Measurements from ENCODE around the gene SP1. TPM values are rescaled to one million over a fixed set of nuclear protein-coding genes. Genes with fewer than 3 reads are reported as not detected.
"Not testable (repeated sequence)": the region's sequence is repeated elsewhere in the genome, so short reads cannot be mapped to it uniquely, and the experiment has no call there.

The SP1 gene
- total RNA-seq, 1 experiment from 2014 or later: 78.4 TPM

GRCh38 chr12:53399896-53400295 lies 19.9 kb downstream of the SP1 start:
- no peak for TF ChIP-seq EZH2 (IDR thresholded peaks at IDR 0.05; ENCODE audit: borderline replicate concordance, low read depth, low read length, poor library complexity, severe bottlenecking)
- TF ChIP-seq CTCF (conservative IDR thresholded peaks at IDR 0.05; ENCODE audit: low read depth, low read length): no peak
- intact Hi-C loops (cut with micrococcal nuclease; ENCODE audit: unreplicated experiment): no loop called here
- ChIA-PET POLR2A (ENCODE audit: low non-redundant PET) (no interaction called here), CTCF (no interaction called here)
- no peaks in the 10 kb centered on the region for H3K27me3 ChIP-seq (replicated peaks; ENCODE audit: insufficient read depth, low read depth, low read length, poor library complexity)
- DNase-seq (ENCODE audit: low spot score): no peak
- BruUV-seq (replicated peaks): no TSS peak
- H3K36me3 ChIP-seq (ENCODE audit: insufficient read depth, low read length, poor library complexity, severe bottlenecking): peaks cover 7% of the 10 kb centered on the region
- H3K9me3 ChIP-seq (ENCODE audit: low read depth, low read length, poor library complexity, severe bottlenecking): no peaks in the 10 kb centered on the region
- H3K4me1 ChIP-seq (ENCODE audit: insufficient read depth, low read length, poor library complexity, severe bottlenecking): no peaks in the 10 kb centered on the region
- H3K27ac ChIP-seq (ENCODE audit: low read depth, low read length, poor library complexity, severe bottlenecking): no peak overlapping the region
- no peak overlapping the region for H3K4me3 ChIP-seq (ENCODE audit: low read depth, low read length, poor library complexity, severe bottlenecking)

- H3K4me1 ChIP-seq (ENCODE audit: insufficient read depth, low read length, poor library complexity, severe bottlenecking); H3K9me3 ChIP-seq (ENCODE audit: low read depth, low read length, poor library complexity, severe bottlenecking); BruUV-seq (replicated peaks); CTCF ChIA-PET; H3K27ac ChIP-seq (ENCODE audit: low read depth, low read length, poor library complexity, severe bottlenecking); H3K4me3 ChIP-seq (ENCODE audit: low read depth, low read length, poor library complexity, severe bottlenecking); intact Hi-C loops (cut with micrococcal nuclease; ENCODE audit: unreplicated experiment); H3K27me3 ChIP-seq (replicated peaks; ENCODE audit: insufficient read depth, low read depth, low read length, poor library complexity); DNase-seq (ENCODE audit: low spot score): not testable (repeated sequence)
- H3K36me3 ChIP-seq (ENCODE audit: insufficient read depth, low read length, poor library complexity, severe bottlenecking): peaks cover 18% of the 10 kb centered on the region
- POLR2A ChIA-PET (ENCODE audit: low non-redundant PET): interaction anchor here (0.6 kb wide), 1 partner anchor 11 kb away, joined by 6 read pairs; no protein-coding TSS in a partner anchor
Measured at GRCh38 chr12:53402351-53402750, 22.4 kb downstream of the SP1 start.

- POLR2A ChIA-PET (ENCODE audit: low non-redundant PET): interaction anchor here (0.6 to 0.7 kb wide), 2 partner anchors 11 to 23 kb away, joined by 6 to 8 read pairs; no protein-coding TSS in a partner anchor
Measured at GRCh38 chr12:53402871-53403270, 22.9 kb downstream of the SP1 start.

More at GRCh38 chr12:53402871-53403270, 22.9 kb downstream of the SP1 start:
- no peak for DNase-seq (ENCODE audit: low spot score)
- CTCF ChIA-PET: no interaction called here
- Histone ChIP-seq H3K36me3 (ENCODE audit: insufficient read depth, low read length, poor library complexity, severe bottlenecking) (peaks cover 18% of the 10 kb centered on the region), H3K9me3 (ENCODE audit: low read depth, low read length, poor library complexity, severe bottlenecking) (no peaks in the 10 kb centered on the region), H3K4me1 (ENCODE audit: insufficient read depth, low read length, poor library complexity, severe bottlenecking) (no peaks in the 10 kb centered on the region), H3K27ac (ENCODE audit: low read depth, low read length, poor library complexity, severe bottlenecking) (no peak overlapping the region), H3K27me3 (replicated peaks; ENCODE audit: insufficient read depth, low read depth, low read length, poor library complexity) (no peaks in the 10 kb centered on the region), H3K4me3 (ENCODE audit: low read depth, low read length, poor library complexity, severe bottlenecking) (no peak overlapping the region)
- no TSS peak for BruUV-seq (replicated peaks)
- intact Hi-C loops (cut with micrococcal nuclease; ENCODE audit: unreplicated experiment): no loop called here
- no peak for TF ChIP-seq EZH2 (IDR thresholded peaks at IDR 0.05; ENCODE audit: borderline replicate concordance, low read depth, low read length, poor library complexity, severe bottlenecking)
- TF ChIP-seq CTCF (conservative IDR thresholded peaks at IDR 0.05; ENCODE audit: low read depth, low read length): no peak

Measured in A673 (cell line).